Measurements from ENCODE around the gene SESN1. TPM values are rescaled to one million over a fixed set of nuclear protein-coding genes. Genes with fewer than 3 reads are reported as not detected.

Gene SESN1
- polyA plus RNA-seq, 2 of the 4 experiments (the other 2 are of a cell fraction) = 7.9 to 13.9 TPM

GRCh38 chr6:109039795-109040194, 54.9 kb downstream of the SESN1 start (continued):
- TF ChIP-seq, protein P1, sequence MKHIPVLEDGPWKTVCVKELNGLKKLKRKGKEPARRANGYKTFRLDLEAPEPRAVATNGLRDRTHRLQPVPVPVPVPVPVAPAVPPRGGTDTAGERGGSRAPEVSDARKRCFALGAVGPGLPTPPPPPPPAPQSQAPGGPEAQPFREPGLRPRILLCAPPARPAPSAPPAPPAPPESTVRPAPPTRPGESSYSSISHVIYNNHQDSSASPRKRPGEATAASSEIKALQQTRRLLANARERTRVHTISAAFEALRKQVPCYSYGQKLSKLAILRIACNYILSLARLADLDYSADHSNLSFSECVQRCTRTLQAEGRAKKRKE (CRISPR knock-in tag; IDR thresholded peaks at IDR 0.05; ENCODE audit: low read depth) = no peak
- TF ChIP-seq, protein P2, sequence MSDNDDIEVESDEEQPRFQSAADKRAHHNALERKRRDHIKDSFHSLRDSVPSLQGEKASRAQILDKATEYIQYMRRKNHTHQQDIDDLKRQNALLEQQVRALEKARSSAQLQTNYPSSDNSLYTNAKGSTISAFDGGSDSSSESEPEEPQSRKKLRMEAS (IDR thresholded peaks at IDR 0.05) = no peak
- TF ChIP-seq RAD21 (conservative IDR thresholded peaks at IDR 0.05 in 1 of 2, IDR thresholded peaks at IDR 0.05 in 1 of 2) = no peak

- TF ChIP-seq MAFK (IDR thresholded peaks at IDR 0.05; ENCODE audit: partially characterized antibody) = no peak
- TF ChIP-seq HMGXB4 (CRISPR knock-in tag; IDR thresholded peaks at IDR 0.05; ENCODE audit: borderline replicate concordance) = no peak
- TF ChIP-seq, protein P1 (CRISPR knock-in tag; IDR thresholded peaks at IDR 0.05; ENCODE audit: low read depth) = no peak
- TF ChIP-seq CHD4 (IDR thresholded peaks at IDR 0.05; ENCODE audit: borderline replicate concordance) = no peak
- TF ChIP-seq SREBF2 (IDR thresholded peaks at IDR 0.05) = no peak
- TF ChIP-seq JUNB (IDR thresholded peaks at IDR 0.05) = no peak
- TF ChIP-seq, protein P3, sequence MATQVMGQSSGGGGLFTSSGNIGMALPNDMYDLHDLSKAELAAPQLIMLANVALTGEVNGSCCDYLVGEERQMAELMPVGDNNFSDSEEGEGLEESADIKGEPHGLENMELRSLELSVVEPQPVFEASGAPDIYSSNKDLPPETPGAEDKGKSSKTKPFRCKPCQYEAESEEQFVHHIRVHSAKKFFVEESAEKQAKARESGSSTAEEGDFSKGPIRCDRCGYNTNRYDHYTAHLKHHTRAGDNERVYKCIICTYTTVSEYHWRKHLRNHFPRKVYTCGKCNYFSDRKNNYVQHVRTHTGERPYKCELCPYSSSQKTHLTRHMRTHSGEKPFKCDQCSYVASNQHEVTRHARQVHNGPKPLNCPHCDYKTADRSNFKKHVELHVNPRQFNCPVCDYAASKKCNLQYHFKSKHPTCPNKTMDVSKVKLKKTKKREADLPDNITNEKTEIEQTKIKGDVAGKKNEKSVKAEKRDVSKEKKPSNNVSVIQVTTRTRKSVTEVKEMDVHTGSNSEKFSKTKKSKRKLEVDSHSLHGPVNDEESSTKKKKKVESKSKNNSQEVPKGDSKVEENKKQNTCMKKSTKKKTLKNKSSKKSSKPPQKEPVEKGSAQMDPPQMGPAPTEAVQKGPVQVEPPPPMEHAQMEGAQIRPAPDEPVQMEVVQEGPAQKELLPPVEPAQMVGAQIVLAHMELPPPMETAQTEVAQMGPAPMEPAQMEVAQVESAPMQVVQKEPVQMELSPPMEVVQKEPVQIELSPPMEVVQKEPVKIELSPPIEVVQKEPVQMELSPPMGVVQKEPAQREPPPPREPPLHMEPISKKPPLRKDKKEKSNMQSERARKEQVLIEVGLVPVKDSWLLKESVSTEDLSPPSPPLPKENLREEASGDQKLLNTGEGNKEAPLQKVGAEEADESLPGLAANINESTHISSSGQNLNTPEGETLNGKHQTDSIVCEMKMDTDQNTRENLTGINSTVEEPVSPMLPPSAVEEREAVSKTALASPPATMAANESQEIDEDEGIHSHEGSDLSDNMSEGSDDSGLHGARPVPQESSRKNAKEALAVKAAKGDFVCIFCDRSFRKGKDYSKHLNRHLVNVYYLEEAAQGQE (IDR thresholded peaks at IDR 0.05) = no peak
- TF ChIP-seq RCOR1 (IDR thresholded peaks at IDR 0.05; ENCODE audit: low read depth, low read length) = no peak
- no peak for TF ChIP-seq ZNF302 (CRISPR knock-in tag; IDR thresholded peaks at IDR 0.05)
- TF ChIP-seq FOSL2 (IDR thresholded peaks at IDR 0.05) = no peak
- TF ChIP-seq FOSL2 (CRISPR knock-in tag; IDR thresholded peaks at IDR 0.05) = no peak
- no peak for TF ChIP-seq RNF2 (IDR thresholded peaks at IDR 0.05; ENCODE audit: borderline replicate concordance, low read depth)
- no peak for TF ChIP-seq FOXS1 (CRISPR knock-in tag; IDR thresholded peaks at IDR 0.05)
- TF ChIP-seq ZSCAN20 (CRISPR knock-in tag; IDR thresholded peaks at IDR 0.05) = no peak
- TF ChIP-seq CBX8 (IDR thresholded peaks at IDR 0.05) = no peak
- ChIA-PET POLR2A (no interaction called here), CTCF (interaction anchor here (1.1 kb wide), 1 partner anchor 10 kb away, joined by 3 read pairs; no protein-coding TSS in a partner anchor)
- ATAC-seq = no peak
- Histone ChIP-seq H3K4me1 (no peaks in the 10 kb centered on the region), H3K27ac (no peak overlapping the region), H3K4me3 (no peak overlapping the region), H3K4me2 (no peak overlapping the region), H3K9me3 (no peaks in the 10 kb centered on the region)
- no peak for DNase-seq (ENCODE audit: low read depth in 1 of 2, low spot score in 1 of 2)
- FAIRE-seq = no peak
Measured at GRCh38 chr6:109038837-109039398, 55.7 kb downstream of the SESN1 start.
